Heart left ventricle (tissue), 16 donors: ENCODE measurements around the gene COL6A1. TPM values are rescaled to one million over a fixed set of nuclear protein-coding genes. Genes with fewer than 3 reads are reported as not detected.

ENCODE experiments used
- ATAC-seq, 4 donors: fragments of 200-7000 bp; cut with Tn5 transposase; one replicate each; pipeline ENCODE4 v1.9.1; 2020 to 2022; ENCODE audit warnings: moderate library complexity in 4 of 4, mild to moderate bottlenecking in 3 of 4, moderate number of reproducible peaks in 1 of 4
- DNase-seq, 5 donors: peaks; one replicate each; pipeline ENCODE4 v3.0.0-alpha.2; 2020
- H3K27ac ChIP-seq, 12 donors: fragments of 200-600 bp; sonication (generic) in 4 of 12; one replicate each; pipeline versions ENCODE4 v1.5.0 to v1.8.0; 2016 to 2022; ENCODE audit warnings: mild to moderate bottlenecking in 2 of 12
- H3K27me3 ChIP-seq, 9 donors: fragments of 200-600 bp; sonication (generic) in 2 of 9; one replicate each; pipeline versions ENCODE4 v1.5.1 to v1.8.0; 2016 to 2022; ENCODE audit warnings: mild to moderate bottlenecking in 3 of 9
- H3K36me3 ChIP-seq, 9 donors: fragments of 200-600 bp; sonication (generic) in 2 of 9; one replicate each; pipeline versions ENCODE4 v1.5.0 to v1.8.0; 2018 to 2022; ENCODE audit warnings: mild to moderate bottlenecking in 2 of 9
- H3K4me1 ChIP-seq, 12 donors: fragments of 200-600 bp; sonication (generic) in 4 of 12; one replicate each; pipeline versions ENCODE4 v1.5.0 to v1.8.0; 2016 to 2022; ENCODE audit warnings: mild to moderate bottlenecking in 3 of 12
- H3K4me3 ChIP-seq, 12 donors: fragments of 200-600 bp; sonication (generic) in 4 of 12; one replicate each; pipeline versions ENCODE4 v1.5.0 to v1.8.0; 2017 to 2022; ENCODE audit warnings: mild to moderate bottlenecking in 9 of 12, moderate library complexity in 4 of 12
- H3K9me3 ChIP-seq, 12 donors: fragments of 200-600 bp; sonication (generic) in 4 of 12; one replicate each; pipeline versions ENCODE4 v1.5.0 to v1.8.0; 2016 to 2022; ENCODE audit warnings: mild to moderate bottlenecking in 1 of 12
- CTCF ChIP-seq, 12 donors: fragments of 200-600 bp; sonication (generic) in 4 of 12; IDR thresholded peaks; one replicate each; pipeline versions ENCODE4 v1.5.0 to v1.8.0; 2018 to 2022; ENCODE audit warnings: antibody characterized with exemption in 12 of 12, mild to moderate bottlenecking in 5 of 12
- POLR2A ChIP-seq, 2 donors: fragments of 450-650 bp; IDR thresholded peaks; one replicate each; pipeline ENCODE4 v1.6.1; 2017; ENCODE audit warnings: antibody characterized with exemption in 2 of 2, mild to moderate bottlenecking in 2 of 2, moderate library complexity in 2 of 2
- WGBS, 4 donors: extraction: QIAGEN DNeasy Blood & Tissue Kit in 2 of 4; methylation state at CpG; one replicate each; pipeline versions ENCODE4 v1.1.5 to v1.1.7; 2013 to 2018; 5-methylcytosine and 5-hydroxymethylcytosine counted together
- intact Hi-C, 10 donors: fragments of 100-400 bp; cut with DNase I; formaldehyde crosslinking; loops; one replicate each; pipeline versions ENCODE4 v1.11.1 to v1.14.2; 2022
- polyA plus RNA-seq, 2 donors: library from polyadenylated mRNA; stranded (reverse); fragments of 200-250 nt; gene quantifications; one replicate each; pipeline ENCODE4 v1.2.3, GENCODE V29; 2013
- total RNA-seq, 9 donors: library from RNA; depleted of rRNA in 2 of 9; stranded (reverse); fragments of >200 nt in 2 of 9; fragmentation: NEBNext Ultra II Directional in 3 of 9; extraction: Animal tissue kit (Norgen Biotek cat#: 25700) in 3 of 9; gene quantifications; one replicate each; pipeline versions ENCODE4 v1.1.0 to v1.2.4, GENCODE V29; 2016 to 2023
- donor health status: ischemic (EF 13 %, LVEDD 7.1; RV severe dilation, severe dysfunction).
- donor health status: healthy with polysubstance abuse.
- donor health status: DM: no; HTN: yes; CAD: no.
- donor health status: DM: no; HTN: no; CAD: no.
- donor health status: ischemic (EF 25% LVEDD 6.9; RV normal size, moderate dysfunction).
- donor health status: ischemic (EF 25% LVEDD 5.7; RV mildly dilated, moderate dysfunction).
- donor health status: healthy.
- donor health status: DM: yes; HTN: yes; CAD: no.
- donor health status: ischemic (EF 35%, LVEDD 5.7; RV mildly dilated, moderate dysfunction).
- donor health status: nonischemic (EF 11% LVEDD 7.7; RV severe dilation, severe dysfunction).
- donor health status: DM: yes; HTN: yes; CAD: no.
- donor health status: PGD.
- donor health status: ischemic (EF 29% LVEDD 5.4; RV normal size, mild dysfunction).
- donor health status: nonischemic (EF 23%, LVEDD 6.1; RV moderate dilation, normal function).

The COL6A1 gene
- total and polyA plus RNA-seq, 11 donors = 92.4 to 385 (median 149) TPM

- 84 to 90% (median 87%) methylated on average over 33 of the region's 33 CpGs for WGBS, 4 donors
- Histone ChIP-seq H3K4me1 (peaks cover 0 to 27% (median 0%) of the 10 kb centered on the region in 12 donors), H3K4me3 (no peak overlapping the region), H3K27me3 (no peaks in the 10 kb centered on the region), H3K27ac (peak overlapping the region in 6 of 12 donors; percentile 5 to 80 (median 62)), H3K36me3 (peaks cover 0 to 93% (median 62%) of the 10 kb centered on the region in 9 donors), H3K9me3 (no peaks in the 10 kb centered on the region)
- intact Hi-C loops = loop anchor here in 1 of 10 donors (10.0 kb wide), 1 partner anchor 120 kb away; no protein-coding TSS in a partner anchor
- DNase-seq (peak; percentile 6 to 56 (median 19)), ATAC-seq (no peak)
- no peak for TF ChIP-seq CTCF (IDR thresholded peaks at IDR 0.05)
- no peak for TF ChIP-seq POLR2A (IDR thresholded peaks at IDR 0.05)
Observed at GRCh38 chr21:45994759-45995685, 13.5 kb downstream of the COL6A1 start.

GRCh38 chr21:45995686-45996179 lies 14.2 kb downstream of the COL6A1 start:
- no peak for TF ChIP-seq CTCF (IDR thresholded peaks at IDR 0.05)
- TF ChIP-seq POLR2A (IDR thresholded peaks at IDR 0.05) = no peak
- peaks cover 0 to 94% (median 62%) of the 10 kb centered on the region in 9 donors for H3K36me3 ChIP-seq
- H3K27ac ChIP-seq = peak overlapping the region in 5 of 12 donors; percentile 5 to 80 (median 17)
- DNase-seq = peak in 4 of 5 donors; percentile 16 to 40 (median 27)
- ATAC-seq = no peak
- no peaks in the 10 kb centered on the region for H3K9me3 ChIP-seq
- no peak overlapping the region for H3K4me3 ChIP-seq
- WGBS, 4 donors = 78 to 88% (median 80%) methylated on average over 5 to 6 of the region's 6 CpGs
- H3K4me1 ChIP-seq = peaks cover 0 to 27% (median 0%) of the 10 kb centered on the region in 12 donors
- intact Hi-C loops = loop anchor here in 1 of 10 donors (10.0 kb wide), 1 partner anchor 119 kb away; no protein-coding TSS in a partner anchor
- H3K27me3 ChIP-seq = no peaks in the 10 kb centered on the region

DNA sequence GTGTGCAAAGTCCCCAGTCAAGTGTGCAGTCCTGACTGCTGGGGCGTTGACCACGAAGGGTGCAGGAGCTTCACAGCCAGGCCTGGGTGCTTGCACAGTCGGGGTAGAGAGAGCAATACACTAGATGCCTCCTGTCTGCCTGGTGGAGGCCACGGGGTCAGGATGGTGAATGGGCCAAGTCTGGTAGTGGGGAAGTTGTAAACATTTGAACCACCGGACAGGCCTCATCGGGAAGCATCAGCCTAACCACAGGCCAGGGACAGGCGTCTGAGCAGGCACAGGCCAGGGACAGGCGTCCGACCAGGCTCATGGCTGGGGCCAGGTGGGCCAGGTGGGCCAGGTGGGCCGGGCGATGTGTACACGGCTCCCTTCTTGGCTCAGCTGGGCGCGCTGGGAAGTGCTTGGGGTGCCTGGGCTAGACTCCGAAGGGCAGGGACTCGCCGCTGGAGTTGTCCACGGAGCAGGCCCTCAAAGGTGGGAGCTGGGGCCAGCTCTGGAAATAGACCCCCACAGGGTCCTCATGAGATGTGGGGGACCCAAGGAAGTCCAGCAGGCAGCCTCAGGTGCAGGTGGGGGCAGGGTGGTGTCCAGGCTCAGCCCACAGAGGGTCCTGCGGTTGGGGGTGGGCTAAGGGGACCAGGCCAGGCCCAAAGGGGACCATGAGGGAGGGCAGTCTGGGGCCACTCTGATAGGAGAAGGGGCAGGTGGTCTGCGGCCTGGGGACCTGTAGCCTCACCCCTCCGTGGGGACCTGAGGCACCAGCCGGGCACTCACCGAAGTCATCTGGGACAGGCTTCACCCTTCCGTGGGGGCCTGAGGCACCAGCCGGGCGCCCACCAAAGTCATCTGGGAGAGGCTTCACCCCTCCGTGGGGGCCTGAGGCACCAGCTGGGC lies 15.0 kb downstream of the COL6A1 start:
- peak in 4 of 5 donors; percentile 15 to 56 (median 25) for DNase-seq
- Histone ChIP-seq H3K27me3 (no peaks in the 10 kb centered on the region), H3K9me3 (no peaks in the 10 kb centered on the region), H3K4me1 (peaks cover 0 to 26% (median 0%) of the 10 kb centered on the region in 12 donors), H3K36me3 (peaks cover under 1 to 93% (median 60%) of the 10 kb centered on the region in 9 donors), H3K4me3 (no peak overlapping the region), H3K27ac (peak overlapping the region in 2 of 12 donors; percentile 5 to 80)
- intact Hi-C loops = loop anchor here in 1 of 10 donors (10.0 kb wide), 1 partner anchor 118 kb away; no protein-coding TSS in a partner anchor
- WGBS, 4 donors = 89 to 94% (median 92%) methylated on average over 17 to 27 of the region's 27 CpGs
- no peak for ATAC-seq
- TF ChIP-seq POLR2A (IDR thresholded peaks at IDR 0.05) (no peak), CTCF (IDR thresholded peaks at IDR 0.05) (no peak)
